ENCODE measurements around the gene TRABD2A. TPM values are rescaled to one million over a fixed set of nuclear protein-coding genes. Genes with fewer than 3 reads are reported as not detected.

Gene TRABD2A
- total RNA-seq: 10 to 100 TPM; 83.3 to 90.7 TPM
- polyA plus RNA-seq: 10 to 100 TPM; 67.1 to 81.2 TPM

DNA sequence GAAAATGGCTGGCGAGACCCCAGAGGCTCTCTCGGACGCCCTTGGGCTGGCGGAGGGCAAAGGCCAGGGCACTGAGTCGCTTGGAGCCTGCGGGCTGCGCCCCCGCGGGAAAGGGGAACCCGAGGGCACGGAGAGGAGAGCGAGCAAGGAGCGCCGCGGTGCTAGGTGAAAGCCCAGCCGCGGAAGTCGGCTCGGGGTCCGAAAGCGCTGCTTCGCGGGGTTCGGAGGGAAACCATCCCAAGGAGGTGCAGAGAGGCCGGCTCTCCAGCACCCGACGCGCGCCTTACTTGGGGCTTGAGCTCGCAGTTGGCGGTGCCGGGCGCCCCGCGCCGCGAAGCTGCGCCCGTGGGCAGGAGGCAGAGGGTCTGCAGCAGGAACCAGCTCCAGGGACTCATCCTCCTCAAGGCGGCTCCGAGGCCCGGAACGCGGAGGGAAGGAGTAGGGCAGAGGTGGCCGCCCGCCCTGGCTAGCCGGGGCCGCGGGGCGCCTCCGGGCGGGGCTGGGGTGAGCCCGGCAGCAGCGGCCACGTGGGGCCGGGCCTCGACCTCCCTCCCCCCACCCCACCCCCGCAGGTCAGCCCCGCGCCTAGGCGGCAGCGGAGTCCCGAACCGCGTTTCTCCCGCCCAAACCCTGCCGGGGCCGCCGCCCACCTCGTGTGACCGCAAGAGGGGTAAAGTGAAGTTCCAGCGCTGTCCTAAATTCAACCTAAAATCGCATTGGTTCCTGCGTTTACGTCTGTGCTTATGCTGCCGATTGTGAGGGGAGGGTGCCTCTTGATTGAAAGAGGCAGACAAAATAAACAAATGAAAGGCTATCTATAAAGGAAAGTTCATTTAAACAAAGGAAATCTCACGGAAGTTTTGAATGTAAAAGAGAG, at the start of gene TRABD2A:
TSS of gene TRABD2A (minus strand) at position 440 of the 877 bp plus-strand sequence. CDS start at position 395, 45 bp downstream.
- Mint-ChIP-seq H3K4me3 (peak within 1 kb of the TSS; percentile 94 to 99 (median 97)), H3K27ac (peak within 1 kb of the TSS; percentile 84 to 98 (median 97)), H3K4me1 (peaks cover 32 to 65% (median 47%) of the 10 kb centered on the region in 4 donors), H3K27me3 (no peaks in the 10 kb centered on the region), H3K36me3 (peaks cover 5 to 16% of the 10 kb centered on the region in 2 donors), H3K9me3 (no peaks in the 10 kb centered on the region)
- H3K27ac ChIP-seq (ENCODE audit: low read depth, low read length): peak within 1 kb of the TSS; percentile 72
- no peaks in the 10 kb centered on the region for H3K36me3 ChIP-seq (ENCODE audit: insufficient read depth, low read length)
- no peaks in the 10 kb centered on the region for H3K9me3 ChIP-seq (ENCODE audit: control insufficient read depth in 1 of 2, low read length in 2 of 2)
- POLR2A ChIA-PET (ENCODE audit: partially characterized antibody): interaction anchor here (0.6 to 7.0 kb wide), 29 partner anchors 9 to 388 kb away, joined by 3 to 201 read pairs (median 10); partner anchors contain the start of genes DNAH6, KCMF1 and TMSB10
- intact Hi-C loops (cut with micrococcal nuclease): loop anchor here (1.0 to 5.0 kb wide), 3 partner anchors 12 to 364 kb away; partner anchors contain the start of gene DNAH6
- H3K4me1 ChIP-seq (ENCODE audit: insufficient read depth, low read length): peaks cover 41% of the 10 kb centered on the region
- CTCF ChIA-PET (ENCODE audit: partially characterized antibody): interaction anchor here (0.8 to 14.5 kb wide), 21 partner anchors 8 to 421 kb away, joined by 3 to 271 read pairs (median 7); partner anchors contain the start of gene TMSB10
- no peaks in the 10 kb centered on the region for H3K27me3 ChIP-seq (ENCODE audit: insufficient read depth, low read length)
- peak within 1 kb of the TSS; percentile 67 to 93 for H3K4me3 ChIP-seq (ENCODE audit: low read length in 2 of 2)
- DNase-seq: peak; percentile 66 to 76 (median 72)

DNA sequence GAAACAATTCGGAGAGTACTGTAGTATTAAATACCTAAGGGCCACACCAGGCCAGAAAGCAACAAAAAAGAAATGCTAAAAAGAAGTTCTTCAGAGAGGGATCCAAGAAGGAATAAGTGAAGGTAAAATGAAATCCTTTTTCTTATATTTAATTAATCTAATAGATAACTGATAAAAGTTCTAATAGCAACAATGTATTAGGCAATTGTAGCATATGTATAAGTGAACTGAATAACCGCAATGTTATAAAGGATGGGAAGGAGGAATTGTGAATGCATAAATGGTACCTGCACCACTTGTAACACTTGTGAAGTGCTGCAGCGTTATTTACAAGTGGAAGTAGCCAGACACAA, 46.4 kb upstream of the TRABD2A start:
- H3K27me3 Mint-ChIP-seq: no peaks in the 10 kb centered on the region
- peak overlapping the region in 5 of 7 donors; percentile 95 to 99 (median 96) for H3K27ac Mint-ChIP-seq
- ChIA-PET CTCF (ENCODE audit: partially characterized antibody) (interaction anchor here (1.1 to 9.1 kb wide), 16 partner anchors 10 to 433 kb away, joined by 3 to 271 read pairs (median 25); partner anchors contain the start of genes KCMF1 and TRABD2A), POLR2A (ENCODE audit: partially characterized antibody) (interaction anchor here (1.9 to 5.6 kb wide), 9 partner anchors 12 to 468 kb away, joined by 8 to 221 read pairs (median 25); partner anchors contain the start of genes KCMF1, SUCLG1 and TMSB10)
- peak overlapping the region; percentile 90 to 99 (median 95) for H3K4me3 Mint-ChIP-seq
- no peak overlapping the region for H3K27ac ChIP-seq (ENCODE audit: low read depth, low read length)
- no peaks in the 10 kb centered on the region for H3K27me3 ChIP-seq (ENCODE audit: insufficient read depth, low read length)
- H3K9me3 ChIP-seq (ENCODE audit: control insufficient read depth in 1 of 2, low read length in 2 of 2): no peaks in the 10 kb centered on the region
- H3K4me3 ChIP-seq (ENCODE audit: low read length in 2 of 2): peak overlapping the region in 1 of 2 donors; percentile 73
- intact Hi-C loops (cut with micrococcal nuclease): loop anchor here (1.0 to 2.0 kb wide), 6 partner anchors 19 to 468 kb away; partner anchors contain the start of gene SUCLG1
- H3K4me1 Mint-ChIP-seq: peaks cover 34 to 59% (median 45%) of the 10 kb centered on the region in 4 donors
- no peaks in the 10 kb centered on the region for H3K36me3 ChIP-seq (ENCODE audit: insufficient read depth, low read length)
- H3K9me3 Mint-ChIP-seq: peaks cover 0 to 4% (median 0%) of the 10 kb centered on the region in 8 donors
- peaks cover 51% of the 10 kb centered on the region for H3K4me1 ChIP-seq (ENCODE audit: insufficient read depth, low read length)
- H3K36me3 Mint-ChIP-seq: peaks cover 0 to 9% of the 10 kb centered on the region in 2 donors
- DNase-seq: no peak

GRCh38 chr2:84925724-84926376, 45.0 kb upstream of the TRABD2A start:
- ChIA-PET POLR2A (ENCODE audit: partially characterized antibody) (interaction anchor here (0.5 to 5.6 kb wide), 52 partner anchors 10 to 467 kb away, joined by 3 to 221 read pairs (median 6); partner anchors contain the start of genes KCMF1, SUCLG1, TMSB10 and TRABD2A), CTCF (ENCODE audit: partially characterized antibody) (interaction anchor here (0.7 to 11.1 kb wide), 80 partner anchors 7 to 453 kb away, joined by 3 to 271 read pairs (median 5); partner anchors contain the start of genes KCMF1, TMSB10 and TRABD2A)
- Histone ChIP-seq H3K27me3 (ENCODE audit: insufficient read depth, low read length) (no peaks in the 10 kb centered on the region), H3K4me3 (ENCODE audit: low read length in 2 of 2) (peak overlapping the region; percentile 73 to 86), H3K27ac (ENCODE audit: low read depth, low read length) (peak overlapping the region; percentile 62), H3K9me3 (ENCODE audit: control insufficient read depth in 1 of 2, low read length in 2 of 2) (no peaks in the 10 kb centered on the region), H3K36me3 (ENCODE audit: insufficient read depth, low read length) (no peaks in the 10 kb centered on the region), H3K4me1 (ENCODE audit: insufficient read depth, low read length) (peaks cover 40% of the 10 kb centered on the region)
- peak overlapping the region; percentile 90 to 99 (median 95) for H3K4me3 Mint-ChIP-seq
- H3K4me1 Mint-ChIP-seq: peaks cover 25 to 48% (median 36%) of the 10 kb centered on the region in 4 donors
- H3K36me3 Mint-ChIP-seq: peaks cover 0 to 9% of the 10 kb centered on the region in 2 donors
- H3K27me3 Mint-ChIP-seq: no peaks in the 10 kb centered on the region
- intact Hi-C loops (cut with micrococcal nuclease): loop anchor here (1.0 to 2.0 kb wide), 11 partner anchors 13 to 431 kb away; partner anchors contain the start of gene DNAH6
- peak overlapping the region; percentile 91 to 99 (median 95) for H3K27ac Mint-ChIP-seq
- H3K9me3 Mint-ChIP-seq: peaks cover 0 to 4% (median 0%) of the 10 kb centered on the region in 8 donors
- peak; percentile 96 to 97 (median 97) for DNase-seq

- Histone ChIP-seq H3K4me3 (ENCODE audit: low read length in 2 of 2) (no peak overlapping the region), H3K9me3 (ENCODE audit: control insufficient read depth in 1 of 2, low read length in 2 of 2) (no peaks in the 10 kb centered on the region), H3K36me3 (ENCODE audit: insufficient read depth, low read length) (no peaks in the 10 kb centered on the region), H3K27me3 (ENCODE audit: insufficient read depth, low read length) (no peaks in the 10 kb centered on the region), H3K27ac (ENCODE audit: low read depth, low read length) (peak overlapping the region; percentile 62), H3K4me1 (ENCODE audit: insufficient read depth, low read length) (peaks cover 42% of the 10 kb centered on the region)
- DNase-seq: no peak
- peaks cover 0 to 4% (median 0%) of the 10 kb centered on the region in 8 donors for H3K9me3 Mint-ChIP-seq
- peaks cover 0 to 9% of the 10 kb centered on the region in 2 donors for H3K36me3 Mint-ChIP-seq
- H3K4me3 Mint-ChIP-seq: peak overlapping the region; percentile 39 to 99 (median 95)
- CTCF ChIA-PET (ENCODE audit: partially characterized antibody): interaction anchor here (0.7 to 11.1 kb wide), 66 partner anchors 8 to 453 kb away, joined by 3 to 271 read pairs (median 6); partner anchors contain the start of genes KCMF1, TMSB10 and TRABD2A
- peaks cover 26 to 52% (median 38%) of the 10 kb centered on the region in 4 donors for H3K4me1 Mint-ChIP-seq
- no peaks in the 10 kb centered on the region for H3K27me3 Mint-ChIP-seq
- peak overlapping the region; percentile 91 to 99 (median 95) for H3K27ac Mint-ChIP-seq
- POLR2A ChIA-PET (ENCODE audit: partially characterized antibody): interaction anchor here (0.5 to 5.6 kb wide), 45 partner anchors 11 to 466 kb away, joined by 3 to 221 read pairs (median 8); partner anchors contain the start of genes KCMF1, SUCLG1, TMSB10 and TRABD2A
- intact Hi-C loops (cut with micrococcal nuclease): loop anchor here (1.0 to 2.0 kb wide), 7 partner anchors 16 to 430 kb away; partner anchors contain the start of gene DNAH6
Observed at GRCh38 chr2:84925336-84925723, 44.4 kb upstream of the TRABD2A start.

- peak; percentile 56 to 81 (median 67) for DNase-seq
- Mint-ChIP-seq H3K27ac (peak overlapping the region; percentile 88 to 99 (median 96)), H3K36me3 (peaks cover 0 to 9% of the 10 kb centered on the region in 2 donors), H3K4me3 (peak overlapping the region; percentile 56 to 97 (median 78)), H3K4me1 (peaks cover 34 to 61% (median 45%) of the 10 kb centered on the region in 4 donors), H3K9me3 (peaks cover 0 to 4% (median 0%) of the 10 kb centered on the region in 8 donors), H3K27me3 (no peaks in the 10 kb centered on the region)
- Histone ChIP-seq H3K4me3 (ENCODE audit: low read length in 2 of 2) (peak overlapping the region in 1 of 2 donors; percentile 38), H3K9me3 (ENCODE audit: control insufficient read depth in 1 of 2, low read length in 2 of 2) (no peaks in the 10 kb centered on the region), H3K27me3 (ENCODE audit: insufficient read depth, low read length) (no peaks in the 10 kb centered on the region), H3K27ac (ENCODE audit: low read depth, low read length) (peak overlapping the region; percentile 62), H3K36me3 (ENCODE audit: insufficient read depth, low read length) (no peaks in the 10 kb centered on the region), H3K4me1 (ENCODE audit: insufficient read depth, low read length) (peaks cover 51% of the 10 kb centered on the region)
- intact Hi-C loops (cut with micrococcal nuclease): loop anchor here (1.0 to 2.0 kb wide), 7 partner anchors 15 to 429 kb away; partner anchors contain the start of gene DNAH6
- POLR2A ChIA-PET (ENCODE audit: partially characterized antibody): interaction anchor here (0.9 to 5.6 kb wide), 20 partner anchors 14 to 463 kb away, joined by 3 to 221 read pairs (median 12); partner anchors contain the start of genes TMSB10 and TRABD2A
- CTCF ChIA-PET (ENCODE audit: partially characterized antibody): interaction anchor here (0.7 to 11.1 kb wide), 35 partner anchors 7 to 452 kb away, joined by 3 to 271 read pairs (median 16); partner anchors contain the start of genes KCMF1, TMSB10 and TRABD2A
Observed at GRCh38 chr2:84924173-84925106, 43.6 kb upstream of the TRABD2A start.
